ENCODE results near the gene PRR13. TPM values are rescaled to one million over a fixed set of nuclear protein-coding genes. Genes with fewer than 3 reads are reported as not detected.

PRR13 gene
- total RNA-seq: 14.6 and 27.1 TPM in 2 replicates

GRCh38 chr12:53441040-53441833, at the start of gene PRR13:
TSS of gene PRR13 (plus strand) at chr12:53441734. CDS start at chr12:53442715, 981 bp downstream.

DNA sequence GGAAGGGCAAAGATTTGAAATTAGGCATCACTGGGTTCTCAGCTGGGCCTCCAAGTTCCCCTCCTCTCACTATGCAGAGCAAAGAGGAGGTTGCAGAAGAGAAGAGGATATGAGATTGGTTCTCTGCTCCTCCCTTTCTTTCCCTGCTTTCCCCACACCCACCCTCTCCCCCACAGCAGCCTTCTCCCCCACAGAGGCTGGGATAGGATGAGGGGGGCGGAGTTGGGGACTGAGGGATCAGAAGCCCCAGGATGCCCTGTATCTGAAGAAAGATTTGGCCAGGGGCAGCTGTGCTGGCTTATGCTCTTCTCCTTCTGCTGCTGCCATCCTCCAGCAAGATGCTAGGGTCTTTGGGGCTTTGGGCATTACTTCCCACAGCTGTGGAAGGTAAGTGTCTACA, 17.9 kb upstream of the PRR13 start, which contains the start of gene AMHR2:
AMHR2 (plus strand) TSS at position 259 of the 400 bp plus-strand sequence; CDS start at position 339, 80 bp downstream.

DNA sequence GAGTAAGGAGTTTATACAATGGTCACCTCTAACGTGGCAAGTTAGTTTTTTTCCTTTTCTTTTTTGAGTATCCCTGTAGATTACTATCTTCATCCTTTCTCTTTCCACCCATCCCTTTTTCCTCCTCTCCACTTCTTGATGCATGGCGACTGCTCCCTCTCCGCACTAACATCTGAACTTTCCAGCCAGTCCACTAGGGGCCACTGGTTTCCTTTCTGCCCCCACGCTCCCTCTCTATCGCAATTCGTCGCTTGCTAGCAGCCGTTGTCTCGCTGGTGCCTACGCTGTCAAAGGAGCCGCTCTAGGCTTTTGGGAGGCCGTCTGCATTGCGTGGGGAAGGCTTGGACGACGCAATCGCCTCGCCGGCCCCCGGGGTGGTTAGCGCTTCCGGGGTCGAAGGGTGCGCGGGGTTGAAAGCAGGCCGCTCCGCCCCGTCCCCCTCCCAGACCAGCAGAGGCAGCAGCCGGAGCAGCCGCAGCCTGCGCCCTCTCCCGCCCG, 10.2 kb downstream of the PRR13 start, which contains the start of gene PCBP2:
PCBP2 (plus strand) TSS at position 442 of the 498 bp plus-strand sequence. CDS start 2,699 bp downstream, outside the sequence.

Other genes starting within 250 kb of the PRR13 start
- gene ITGB7, start 234.5 kb upstream of the PRR13 start, total RNA-seq: 0.47 and 1.4 TPM in 2 replicates
- gene RARG, start 209.5 kb upstream of the PRR13 start, total RNA-seq: 32.3 and 35.3 TPM in 2 replicates
- gene ESPL1, start 173.4 kb upstream of the PRR13 start, total RNA-seq: 0.86 and 1.9 TPM in 2 replicates
- 1,042 and 1,327 TPM in 2 replicates for gene PFDN5, start 146.2 kb upstream of the PRR13 start, total RNA-seq
- 50.8 and 56.3 TPM in 2 replicates for gene MYG1, start 142.0 kb upstream of the PRR13 start, total RNA-seq
- gene AAAS, start 120.1 kb upstream of the PRR13 start, total RNA-seq: 37.8 and 39.4 TPM in 2 replicates
- not detected in 2 replicates for gene SP7, start 105.4 kb upstream of the PRR13 start, total RNA-seq
- gene SP1, start 61.6 kb upstream of the PRR13 start, total RNA-seq: 19.4 and 23.3 TPM in 2 replicates
- gene AMHR2, start 17.9 kb upstream of the PRR13 start, total RNA-seq: not detected in 2 replicates
- gene PCBP2, start 10.4 kb downstream of the PRR13 start, total RNA-seq: 221 and 306 TPM in 2 replicates
- 43.6 and 47.6 TPM in 2 replicates for gene MAP3K12, start 57.7 kb downstream of the PRR13 start, total RNA-seq
- 32.4 and 33.4 TPM in 2 replicates for gene TARBP2, start 59.5 kb downstream of the PRR13 start, total RNA-seq
- gene NPFF, start 65.8 kb downstream of the PRR13 start, total RNA-seq: not detected in 2 replicates
- 9.8 and 10.6 TPM in 2 replicates for gene ATF7, start 184.6 kb downstream of the PRR13 start, total RNA-seq
- 128 and 130 TPM in 2 replicates for gene ATP5MC2, start 234.3 kb downstream of the PRR13 start, total RNA-seq